LHCN-M2 (cell line): ENCODE measurements around the gene ACSL3. TPM values are rescaled to one million over a fixed set of nuclear protein-coding genes. Genes with fewer than 3 reads are reported as not detected.
A peak's percentile ranks its signal among the peaks of the same experiment; 100 is the strongest.
"Not testable (repeated sequence)": the region's sequence is repeated elsewhere in the genome, so short reads cannot be mapped to it uniquely, and the experiment has no call there.

Experiments
- DNase-seq: peaks from one replicate; pipeline ENCODE4 v3.0.0-alpha.2; 2012; ENCODE audit warnings: low read depth
- polyA plus RNA-seq: library from polyadenylated mRNA; unstranded; fragments of >200 nt; gene quantifications from one replicate; pipeline ENCODE4 v1.2.1, GENCODE V29; 2012; ENCODE audit warnings: missing spikeins
- total RNA-seq: library from RNA; depleted of rRNA; stranded (reverse); fragments of >200 nt; gene quantifications from 2 replicates; pipeline ENCODE4 v1.2.3, GENCODE V29; 2014; rRNA removed

ACSL3 gene
- total RNA-seq = 178 and 215 TPM in 2 replicates
- polyA plus RNA-seq = 44.6 TPM

GRCh38 chr2:222860740-222861410 is at the start of gene ACSL3:
TSS of gene ACSL3 (plus strand) at chr2:222861036. CDS start at chr2:222908773, 47,737 bp downstream.
- peak; percentile 95 for DNase-seq

- DNase-seq = no peak
Observed at GRCh38 chr2:222811828-222812227, 49.0 kb upstream of the ACSL3 start.

DNA sequence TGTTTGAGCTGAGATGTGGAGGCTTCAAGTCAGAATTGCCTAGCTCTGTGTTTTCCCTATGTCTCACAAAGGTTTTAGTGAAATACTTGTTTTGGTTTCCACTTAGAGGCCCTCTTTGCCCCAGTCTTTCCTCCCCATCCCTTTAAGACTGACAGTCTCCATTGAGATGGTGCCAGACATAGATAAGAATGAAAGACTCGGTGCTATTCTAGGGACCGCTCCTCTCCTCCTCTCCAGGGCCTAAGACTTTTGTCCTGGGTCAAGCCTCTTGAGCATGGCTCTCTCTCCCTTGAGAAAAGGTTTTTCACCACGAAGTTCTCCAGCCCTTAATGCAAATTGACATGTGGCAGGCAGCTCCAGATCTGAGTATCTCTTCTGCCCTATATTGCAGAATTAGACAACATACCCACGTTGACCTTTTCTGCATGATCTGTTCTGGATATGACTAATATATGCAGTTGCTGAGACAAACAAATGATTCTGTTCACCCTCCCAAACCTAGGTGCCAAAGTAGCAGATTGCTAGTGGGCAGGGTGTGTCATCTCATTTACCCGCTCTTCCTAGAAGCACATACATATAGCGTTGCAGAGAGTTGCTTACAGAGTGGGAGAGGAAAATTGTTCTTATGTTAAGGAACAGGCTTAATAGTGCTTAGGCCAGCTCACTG is 47.5 kb upstream of the ACSL3 start:
- peak; percentile 55 for DNase-seq

DNA sequence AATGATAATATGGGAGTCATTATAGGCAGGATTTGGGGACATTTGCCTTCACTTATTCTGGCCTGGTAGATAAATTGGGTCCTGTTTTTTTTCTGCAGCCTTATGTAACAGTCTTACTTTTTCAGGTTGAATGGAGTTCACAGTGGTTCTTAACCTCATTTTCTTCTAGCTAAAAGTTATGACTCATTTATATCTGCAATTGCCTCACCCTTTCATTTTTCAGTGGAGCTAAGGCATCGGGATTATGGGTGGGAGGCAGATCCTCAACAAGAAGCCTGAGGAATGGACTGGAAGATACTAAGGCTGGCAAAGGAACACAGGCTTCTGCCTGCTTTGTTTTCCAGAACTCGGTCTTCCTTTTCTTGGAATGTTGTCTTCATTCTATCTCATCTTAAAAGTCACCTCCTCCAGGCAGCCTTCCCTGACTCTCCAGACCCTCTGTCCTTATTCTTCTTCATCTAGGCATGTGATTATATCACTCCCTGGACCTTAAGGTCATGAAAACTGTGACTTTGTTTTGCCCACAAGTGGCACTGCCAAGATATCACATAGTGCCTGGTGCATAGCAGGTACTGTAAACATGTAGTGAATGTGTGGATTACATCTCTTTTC is 41.0 kb upstream of the ACSL3 start:
- peak; percentile 38 for DNase-seq

DNA sequence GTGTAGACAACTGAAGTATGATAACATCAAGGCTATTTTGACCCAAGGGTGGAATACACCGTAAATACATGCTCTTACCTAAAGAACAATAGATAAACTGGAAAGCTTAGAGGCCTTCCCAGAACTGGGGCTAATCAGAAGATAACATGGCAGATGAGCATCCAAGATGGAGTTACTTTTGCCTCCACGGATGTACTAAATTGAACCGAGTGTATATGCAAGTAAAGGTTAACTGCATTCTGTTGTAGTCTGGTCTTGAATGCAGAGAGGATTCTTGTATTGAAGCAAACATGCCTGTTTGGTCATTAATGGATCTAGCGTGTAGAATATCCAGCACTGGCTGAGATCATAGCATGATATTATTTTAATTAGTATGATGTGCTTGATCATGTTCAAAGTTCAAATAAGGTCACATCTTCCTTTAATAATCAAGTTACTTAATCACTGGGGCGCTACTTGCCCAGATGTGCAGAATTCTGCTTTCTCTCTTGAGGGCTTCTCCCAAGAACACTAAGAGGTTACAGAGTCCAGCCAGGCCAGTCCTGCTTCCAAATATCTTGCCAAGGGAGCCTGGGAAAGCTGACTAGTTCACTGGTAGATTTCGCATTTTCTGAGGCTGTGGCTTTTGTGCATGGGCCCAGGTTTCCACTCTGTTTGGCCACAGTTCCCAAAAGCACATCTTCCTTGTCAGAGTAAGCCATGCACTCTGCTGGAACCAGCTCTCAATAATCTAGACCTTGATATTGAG is 37.5 kb upstream of the ACSL3 start:
- no peak for DNase-seq

DNA sequence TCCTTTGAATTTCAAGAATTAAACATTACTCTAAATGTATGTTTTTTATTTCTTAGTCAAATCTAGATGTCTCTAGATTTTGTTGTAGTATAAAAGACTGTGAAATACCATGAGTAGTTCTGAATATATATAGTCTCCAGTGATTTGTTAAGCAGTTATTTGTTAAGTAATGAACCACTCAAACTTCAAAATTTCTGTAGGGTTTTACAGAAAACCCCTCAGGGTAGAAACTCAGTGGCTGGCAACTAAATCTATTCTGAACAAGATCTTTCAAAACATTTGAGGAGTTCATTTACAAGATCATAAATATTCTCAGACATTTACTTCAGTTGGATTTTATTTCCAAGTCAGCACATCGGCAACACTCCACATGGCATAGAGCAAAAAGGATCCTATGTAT is 35.8 kb upstream of the ACSL3 start:
- DNase-seq = no peak

GRCh38 chr2:222827417-222827816 is 33.4 kb upstream of the ACSL3 start:
- DNase-seq = no peak

DNA sequence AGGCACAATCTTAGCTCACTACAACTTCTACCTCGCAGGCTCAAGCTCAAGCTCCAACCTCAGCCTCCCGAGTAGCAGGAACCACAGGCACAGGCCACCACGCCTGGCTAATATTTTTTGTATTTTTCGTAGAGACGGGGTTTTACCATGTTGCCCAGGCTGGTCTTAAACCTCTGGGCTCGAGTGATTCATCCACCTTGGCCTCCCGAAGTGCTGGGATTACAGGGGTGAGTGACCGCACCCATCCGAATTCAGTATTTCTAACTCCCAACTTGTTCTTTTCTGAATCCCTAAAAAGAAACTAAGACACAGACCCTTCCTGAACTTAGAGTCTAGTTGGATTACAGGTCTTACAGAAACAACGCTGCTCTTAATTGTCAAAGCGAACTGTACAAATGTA is 32.3 kb upstream of the ACSL3 start:
- no peak for DNase-seq

DNA sequence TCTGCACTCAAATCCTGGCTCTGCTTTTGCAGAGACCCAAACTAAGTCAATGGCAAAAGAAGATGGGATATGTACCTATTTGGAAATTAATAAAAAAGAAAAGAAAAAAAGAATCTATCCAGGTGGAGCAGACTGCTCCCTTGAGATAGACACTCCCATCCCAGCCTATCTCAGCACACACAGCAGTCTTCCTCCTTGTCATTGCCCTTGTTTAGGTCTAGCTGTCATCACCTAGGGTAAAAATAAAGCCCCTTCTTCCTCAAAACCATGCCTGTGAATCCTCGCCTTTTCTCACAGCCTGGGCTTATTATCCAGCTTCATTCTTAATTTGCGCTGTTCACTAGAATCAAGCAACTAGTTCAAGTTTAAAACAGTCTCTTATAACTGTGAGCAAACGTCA is 30.7 kb upstream of the ACSL3 start:
- DNase-seq = no peak

DNA sequence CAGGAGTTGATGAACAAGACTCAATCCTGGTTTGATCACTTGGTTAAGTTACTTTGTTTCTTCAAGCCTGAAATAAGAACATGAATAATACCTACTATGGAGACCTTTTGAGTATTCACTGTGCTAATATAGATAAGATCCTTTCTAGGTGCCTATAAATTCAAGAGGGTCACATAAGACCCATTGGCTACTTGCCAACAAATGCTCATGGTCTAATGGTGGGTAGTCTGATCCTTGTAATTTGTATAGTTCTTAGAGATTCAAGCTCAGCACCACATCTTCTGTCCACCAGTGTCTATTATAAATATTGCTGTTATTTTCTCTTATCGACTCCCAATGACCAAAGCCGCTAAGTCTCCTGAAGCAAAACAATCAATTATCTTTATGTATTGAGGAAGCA is 27.4 kb upstream of the ACSL3 start:
- DNase-seq = no peak

- no peak for DNase-seq
Observed at GRCh38 chr2:222835143-222835822, 25.6 kb upstream of the ACSL3 start.

DNA sequence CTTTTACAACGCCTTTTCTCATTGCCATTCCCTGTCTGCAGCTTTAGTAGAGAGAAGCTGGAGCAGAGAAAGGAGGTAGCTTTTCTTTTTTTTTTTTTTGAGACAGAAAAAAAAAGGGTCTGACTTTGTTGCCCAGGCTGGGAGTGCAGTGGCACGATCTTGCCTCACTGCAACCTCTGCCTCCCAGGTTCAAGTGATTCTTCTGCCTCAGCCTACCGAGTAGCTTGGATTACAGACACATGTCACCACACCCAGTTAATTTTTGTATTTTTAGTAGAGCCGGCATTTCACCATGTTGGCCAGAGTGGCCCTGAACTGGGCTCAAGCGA is 25.0 kb upstream of the ACSL3 start:
- DNase-seq = no peak

GRCh38 chr2:222837643-222838056 is 23.2 kb upstream of the ACSL3 start:
- peak; percentile 56 for DNase-seq

DNA sequence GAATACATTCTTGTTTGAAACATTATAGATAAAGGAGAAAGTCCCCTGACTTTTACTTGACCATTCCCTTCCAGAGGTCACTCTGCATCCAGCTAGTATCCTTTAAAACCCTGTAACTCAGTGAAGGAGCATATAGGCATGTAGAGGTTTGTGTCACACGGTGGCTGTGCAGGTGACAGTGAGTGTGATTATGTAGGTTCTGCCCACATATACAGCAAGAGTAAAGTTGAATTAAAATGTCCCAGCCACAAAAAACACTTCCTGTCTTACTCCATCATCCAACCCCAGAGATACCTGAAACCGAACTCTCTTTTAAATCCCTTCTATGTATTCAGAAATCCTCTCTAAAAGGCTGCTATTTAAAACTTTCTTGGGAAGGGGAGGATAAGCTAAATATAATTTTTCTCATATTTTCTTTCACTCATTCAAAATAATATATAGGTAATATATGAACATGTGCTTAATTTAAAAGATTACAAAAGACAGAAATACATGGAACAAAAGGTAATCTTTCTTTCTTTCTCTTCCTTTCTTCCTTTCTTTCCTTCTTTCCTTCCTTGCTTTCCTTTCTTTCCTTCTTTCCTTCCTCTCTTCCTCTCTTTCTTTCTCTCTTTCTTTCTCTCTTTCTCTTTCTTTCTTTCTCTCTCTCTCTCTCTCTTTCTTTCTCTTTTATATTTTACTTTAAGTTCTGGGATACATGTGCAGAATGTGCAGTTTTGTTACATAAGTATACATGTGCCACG is 20.6 kb upstream of the ACSL3 start:
- DNase-seq = no peak

DNA sequence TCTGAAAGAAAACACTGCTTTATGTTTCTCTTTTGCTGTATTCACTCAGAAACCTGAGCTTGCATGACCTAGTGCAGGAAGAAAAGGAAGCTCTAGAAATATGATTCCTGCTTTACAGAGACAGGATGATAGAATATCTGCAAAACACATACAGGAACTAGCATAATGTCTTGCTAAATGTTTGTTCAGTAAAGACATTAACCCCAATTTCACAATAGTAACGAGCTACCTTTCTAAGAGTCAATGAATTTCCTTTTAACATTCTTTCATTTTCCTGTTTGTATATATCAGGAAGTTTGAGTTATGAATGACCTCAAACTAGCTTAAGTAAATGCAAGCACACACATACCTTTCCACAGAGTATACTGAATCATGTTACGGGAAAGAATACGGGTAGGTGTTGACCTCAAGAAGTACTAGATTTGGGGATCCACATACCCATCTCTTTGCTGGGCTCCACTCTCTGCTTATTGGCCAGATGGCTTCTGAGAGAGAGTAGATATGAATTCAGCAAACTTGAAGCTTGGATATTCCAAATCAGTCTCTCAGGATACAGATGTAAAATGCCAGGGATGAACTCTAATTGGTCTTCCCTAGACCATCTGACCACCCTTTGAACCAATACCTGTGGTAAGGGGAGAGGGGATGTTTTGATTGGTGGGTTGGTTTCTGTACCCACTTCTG is 18.2 kb upstream of the ACSL3 start:
- DNase-seq = peak; percentile 55

- DNase-seq = peak; percentile 96
Observed at GRCh38 chr2:222844323-222844722, 16.5 kb upstream of the ACSL3 start.

DNA sequence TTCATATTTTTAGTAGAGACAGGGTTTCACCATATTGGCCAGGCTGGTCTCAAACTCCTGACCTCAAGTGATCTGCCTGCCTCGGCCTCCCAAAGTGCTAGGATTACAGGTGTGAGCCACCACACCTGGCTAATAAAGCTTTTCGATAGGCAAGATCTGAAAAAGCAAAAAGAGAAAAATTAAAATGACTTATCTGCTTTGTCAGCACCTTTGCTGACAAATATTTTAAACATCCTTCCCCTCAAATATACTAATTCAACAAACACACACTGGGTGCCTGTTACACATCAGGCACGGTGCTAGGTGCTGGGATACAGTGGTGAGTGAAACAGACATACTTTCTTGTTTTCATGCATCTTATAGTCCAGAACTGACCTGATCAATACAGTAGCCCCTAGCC is 15.5 kb upstream of the ACSL3 start:
- DNase-seq = not testable (repeated sequence)

- DNase-seq = no peak
Observed at GRCh38 chr2:222846003-222846402, 14.8 kb upstream of the ACSL3 start.

DNA sequence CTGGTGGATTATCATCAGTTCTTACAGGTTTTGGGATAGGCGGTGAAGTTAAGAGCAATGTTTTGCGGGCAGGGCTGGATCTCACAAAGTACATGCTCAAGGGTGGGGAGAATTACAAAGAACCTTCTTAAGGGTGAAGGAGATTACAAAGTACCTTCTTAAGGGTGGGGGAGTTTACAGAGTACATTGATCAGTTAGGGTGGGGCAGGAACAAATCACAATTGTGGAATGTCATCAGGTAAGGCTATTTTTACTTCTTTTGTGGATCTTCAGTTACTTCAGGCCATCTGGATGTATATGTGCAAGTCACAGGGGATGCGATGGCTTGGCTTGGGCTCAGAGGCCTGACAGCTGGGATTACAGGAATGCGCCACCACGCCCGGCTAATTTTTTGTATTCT is 12.8 kb upstream of the ACSL3 start:
- not testable (repeated sequence) for DNase-seq

GRCh38 chr2:222848862-222849261 is 12.0 kb upstream of the ACSL3 start:
- DNase-seq = no peak
